Measurements from ENCODE around the gene ART5.

- TF ChIP-seq POLR2A (IDR thresholded peaks at IDR 0.05), result no peak
- TF ChIP-seq CTCF (IDR thresholded peaks at IDR 0.05), result no peak
Measured at GRCh38 chr11:3684819-3685172, 43.0 kb upstream of the ART5 start.
